HG02870 (cell line): ENCODE measurements around the gene ZBTB20.

Experiments used
- ATAC-seq: cut with Tn5 transposase; IDR thresholded peaks from one replicate; pipeline ENCODE4 v1.9.1; 2021; ENCODE audit warnings: mild to moderate bottlenecking, moderate library complexity; ENCODE audit not compliant: unreplicated experiment

Gene ZBTB20

GRCh38 chr3:114402838-114403237 lies 744.2 kb downstream of the ZBTB20 start:
- no peak for ATAC-seq

GRCh38 chr3:114401346-114401745 lies 745.7 kb downstream of the ZBTB20 start:
- no peak for ATAC-seq

GRCh38 chr3:114400371-114400770 lies 746.7 kb downstream of the ZBTB20 start:
- no peak for ATAC-seq

GRCh38 chr3:114394551-114394950 lies 752.5 kb downstream of the ZBTB20 start:
- no peak for ATAC-seq

- ATAC-seq: no peak
These were observed 753.6 kb downstream of the ZBTB20 start for GRCh38 chr3:114393367-114394072.

- ATAC-seq: no peak
These were observed 754.3 kb downstream of the ZBTB20 start for GRCh38 chr3:114392831-114393230.

- no peak for ATAC-seq
These were observed 757.9 kb downstream of the ZBTB20 start for GRCh38 chr3:114389156-114389555.

GRCh38 chr3:114384558-114384903 lies 762.6 kb downstream of the ZBTB20 start:
- no peak for ATAC-seq

GRCh38 chr3:114383875-114384557 lies 763.1 kb downstream of the ZBTB20 start:
- ATAC-seq: peak; percentile 82

- ATAC-seq: no peak
These were observed 766.8 kb downstream of the ZBTB20 start for GRCh38 chr3:114380233-114380651.

GRCh38 chr3:114379266-114379665 lies 767.8 kb downstream of the ZBTB20 start:
- no peak for ATAC-seq

- peak; percentile 61 for ATAC-seq
These were observed 768.3 kb downstream of the ZBTB20 start for GRCh38 chr3:114378760-114379159.

GRCh38 chr3:114377426-114377825 lies 769.7 kb downstream of the ZBTB20 start:
- no peak for ATAC-seq

- no peak for ATAC-seq
These were observed 770.4 kb downstream of the ZBTB20 start for GRCh38 chr3:114376516-114377185.

- no peak for ATAC-seq
These were observed 771.3 kb downstream of the ZBTB20 start for GRCh38 chr3:114375608-114376421.

GRCh38 chr3:114374433-114374990 lies 772.6 kb downstream of the ZBTB20 start:
- ATAC-seq: no peak

GRCh38 chr3:114370537-114371174 lies 776.4 kb downstream of the ZBTB20 start:
- no peak for ATAC-seq

GRCh38 chr3:114365909-114366308 lies 781.2 kb downstream of the ZBTB20 start:
- ATAC-seq: no peak

- no peak for ATAC-seq
These were observed 782.1 kb downstream of the ZBTB20 start for GRCh38 chr3:114364806-114365654.
